K562 (cell line): ENCODE measurements around the gene TAF8. TPM values are rescaled to one million over a fixed set of nuclear protein-coding genes. Genes with fewer than 3 reads are reported as not detected.

Experiments used
- AFF1 ChIP-seq, 2 experiments: fragments of 450-650 bp; IDR thresholded peaks; 2 replicates each; pipeline ENCODE4 v1.6.1; 2018; ENCODE audit warnings: mild to moderate bottlenecking in 2 of 2, low read depth in 1 of 2; ENCODE audit not compliant: partially characterized antibody in 2 of 2
- GATA2 ChIP-seq: sonication (generic); formaldehyde crosslinking; IDR thresholded peaks from 2 replicates; pipeline ENCODE4 v1.4.0; 2020; ENCODE audit warnings: mild to moderate bottlenecking, missing genetic modification reagents
- LCOR ChIP-seq: sonication (generic); formaldehyde crosslinking; IDR thresholded peaks from 2 replicates; pipeline ENCODE4 v1.8.0; 2022; ENCODE audit warnings: mild to moderate bottlenecking, missing genetic modification reagents
- LEF1 ChIP-seq: fragments of 450-650 bp; IDR thresholded peaks from 2 replicates; pipeline ENCODE4 v1.6.1; 2016; ENCODE audit warnings: mild to moderate bottlenecking
- MAFK ChIP-seq: IDR thresholded peaks from 2 replicates; pipeline ENCODE4 v1.6.1; 2011; ENCODE audit warnings: low read length, improper control_type of control experiment
- NFIC ChIP-seq: fragments of 450-650 bp; IDR thresholded peaks from 2 replicates; pipeline ENCODE4 v1.6.1; 2017; ENCODE audit warnings: mild to moderate bottlenecking, inconsistent platforms
- PPARD ChIP-seq: fragments of 250-450 bp; sonication (Bioruptor Pico); IDR thresholded peaks from 2 replicates; pipeline ENCODE4 v1.8.0; 2022; ENCODE audit warnings: inconsistent platforms, mild to moderate bottlenecking, moderate library complexity
- PTTG1 ChIP-seq: fragments of 450-650 bp; IDR thresholded peaks from 2 replicates; pipeline ENCODE4 v1.6.1; 2016; ENCODE audit warnings: low read depth, mild to moderate bottlenecking, missing genetic modification characterization, missing compliant biosample characterization
- SPI1 ChIP-seq: IDR thresholded peaks from 2 replicates; pipeline ENCODE4 v1.6.1; 2011; ENCODE audit warnings: low read depth, low read length, control low read depth, borderline replicate concordance
- TAF1 ChIP-seq: IDR thresholded peaks from 2 replicates; pipeline ENCODE4 v1.6.1; 2011; ENCODE audit warnings: mild to moderate bottlenecking, low read length, moderate library complexity; ENCODE audit not compliant: insufficient read depth, control insufficient read depth, severe bottlenecking; ENCODE audit errors: extremely low read depth
- THAP7 ChIP-seq: fragments of 250-450 bp; sonication (Bioruptor Pico); IDR thresholded peaks from 2 replicates; pipeline ENCODE4 v1.5.0; 2021
- TOE1 ChIP-seq, 2 experiments: fragments of 450-650 bp in 1 of 2; sonication (generic) in 1 of 2; formaldehyde crosslinking in 1 of 2; IDR thresholded peaks; 2 replicates each; pipeline versions ENCODE4 v1.7.1 to v1.8.0; 2016 to 2022; ENCODE audit warnings: borderline replicate concordance in 2 of 2, mild to moderate bottlenecking in 2 of 2, antibody characterized with exemption in 1 of 2, inconsistent platforms in 1 of 2, low read depth in 1 of 2, missing genetic modification reagents in 1 of 2, moderate library complexity in 1 of 2
- XRCC5 ChIP-seq: fragments of 200-400 bp; formaldehyde crosslinking; IDR thresholded peaks from 2 replicates; pipeline ENCODE4 v1.6.1; 2017; ENCODE audit warnings: low read depth, mild to moderate bottlenecking, low read length
- ZNF274 ChIP-seq: IDR thresholded peaks from 2 replicates; pipeline ENCODE4 v1.6.1; 2011; ENCODE audit warnings: low read depth, mild to moderate bottlenecking, low read length, moderate library complexity, borderline replicate concordance
- ZNF436 ChIP-seq: fragments of 250-450, 450-650 bp; sonication (Bioruptor Pico); formaldehyde crosslinking; IDR thresholded peaks from 2 replicates; pipeline ENCODE4 v1.7.0; 2020; ENCODE audit warnings: mild to moderate bottlenecking
- ZNF699 ChIP-seq: fragments of 250-450 bp; sonication (Bioruptor Pico); IDR thresholded peaks from 2 replicates; pipeline ENCODE4 v1.8.0; 2021; ENCODE audit warnings: mild to moderate bottlenecking, moderate library complexity; ENCODE audit not compliant: insufficient replicate concordance
- polyA plus RNA-seq, 8 experiments: library from polyadenylated mRNA; depleted of rRNA in 4 of 8; stranded (reverse) in 5 of 8; unstranded in 3 of 8; fragments of >200 nt; fragmentation: Nextera tagmentation in 2 of 8; fragmentation: Illumina TruSeq in 1 of 8; extraction: Ambion mirVana in 2 of 8; extraction: Trizol in 1 of 8; gene quantifications; 2 replicates each; pipeline versions ENCODE4 v1.2.1 to v1.2.3, GENCODE V29; 2011 to 2014; ENCODE audit warnings: inconsistent platforms in 1 of 8, missing spikeins in 1 of 8
- total RNA-seq, 7 experiments: library from RNA; depleted of rRNA in 6 of 7; stranded (reverse); fragments of >200 nt in 6 of 7; fragmentation: Illumina TruSeq in 2 of 7; extraction: Trizol in 2 of 7; gene quantifications; 2 replicates each; pipeline versions ENCODE4 v1.2.1 to v1.2.3, GENCODE V29; 2011 to 2021; ENCODE audit warnings: low replicate concordance in 1 of 7
- TF ChIP-seq, protein P1 (sequence below): fragments of 450-650 bp; conservative IDR thresholded peaks from 2 replicates; pipeline ENCODE4 v1.6.1; 2016; ENCODE audit warnings: missing genetic modification characterization, low read depth, mild to moderate bottlenecking, control low read depth, missing compliant biosample characterization
- TF ChIP-seq, protein P2 (sequence below): fragments of 250-450 bp; sonication (Bioruptor Pico); IDR thresholded peaks from 2 replicates; pipeline ENCODE4 v1.5.0; 2020; ENCODE audit warnings: mild to moderate bottlenecking

Gene TAF8
- total and polyA plus RNA-seq, 9 of the 15 experiments (the other 6 are each of a cell fraction or from before 2014, with no cell fraction given): 29.4 to 84.0 (median 52.6) TPM

GRCh38 chr6:42028234-42029061 lies 21.9 kb upstream of the TAF8 start (continued):
- TF ChIP-seq MAFK: peak; percentile 99
- TF ChIP-seq GATA2: peak; percentile 93
- TF ChIP-seq PTTG1 (tag): peak; percentile 44
- 0 out of 2 replicates have a peak, but pooled peaks have one; percentile 51 for TF ChIP-seq ZNF436 (CRISPR knock-in tag)
- peak; percentile 67; the same call in 1 of the 2 replicates for TF ChIP-seq TOE1 (IDR thresholded peaks at IDR 0.05; ENCODE audit: borderline replicate concordance)
- TF ChIP-seq TOE1 (CRISPR knock-in tag; IDR thresholded peaks at IDR 0.05; ENCODE audit: borderline replicate concordance, low read depth): no peak
- no peak; the same call in 1 of the 2 replicates for TF ChIP-seq ZNF274
- TF ChIP-seq, protein P1, sequence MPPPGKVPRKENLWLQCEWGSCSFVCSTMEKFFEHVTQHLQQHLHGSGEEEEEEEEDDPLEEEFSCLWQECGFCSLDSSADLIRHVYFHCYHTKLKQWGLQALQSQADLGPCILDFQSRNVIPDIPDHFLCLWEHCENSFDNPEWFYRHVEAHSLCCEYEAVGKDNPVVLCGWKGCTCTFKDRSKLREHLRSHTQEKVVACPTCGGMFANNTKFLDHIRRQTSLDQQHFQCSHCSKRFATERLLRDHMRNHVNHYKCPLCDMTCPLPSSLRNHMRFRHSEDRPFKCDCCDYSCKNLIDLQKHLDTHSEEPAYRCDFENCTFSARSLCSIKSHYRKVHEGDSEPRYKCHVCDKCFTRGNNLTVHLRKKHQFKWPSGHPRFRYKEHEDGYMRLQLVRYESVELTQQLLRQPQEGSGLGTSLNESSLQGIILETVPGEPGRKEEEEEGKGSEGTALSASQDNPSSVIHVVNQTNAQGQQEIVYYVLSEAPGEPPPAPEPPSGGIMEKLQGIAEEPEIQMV (tag): 0 out of 2 replicates have a peak, but pooled peaks have one; percentile 28
- TF ChIP-seq SPI1: peak; percentile 91
- TF ChIP-seq NFIC: peak; percentile 80
- TF ChIP-seq THAP7 (CRISPR knock-in tag): peak; percentile 75; the same call in 1 of the 2 replicates
- TF ChIP-seq, protein P2, sequence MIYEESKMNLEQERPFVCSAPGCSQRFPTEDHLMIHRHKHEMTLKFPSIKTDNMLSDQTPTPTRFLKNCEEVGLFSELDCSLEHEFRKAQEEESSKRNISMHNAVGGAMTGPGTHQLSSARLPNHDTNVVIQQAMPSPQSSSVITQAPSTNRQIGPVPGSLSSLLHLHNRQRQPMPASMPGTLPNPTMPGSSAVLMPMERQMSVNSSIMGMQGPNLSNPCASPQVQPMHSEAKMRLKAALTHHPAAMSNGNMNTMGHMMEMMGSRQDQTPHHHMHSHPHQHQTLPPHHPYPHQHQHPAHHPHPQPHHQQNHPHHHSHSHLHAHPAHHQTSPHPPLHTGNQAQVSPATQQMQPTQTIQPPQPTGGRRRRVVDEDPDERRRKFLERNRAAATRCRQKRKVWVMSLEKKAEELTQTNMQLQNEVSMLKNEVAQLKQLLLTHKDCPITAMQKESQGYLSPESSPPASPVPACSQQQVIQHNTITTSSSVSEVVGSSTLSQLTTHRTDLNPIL (CRISPR knock-in tag): 0 out of 2 replicates have a peak, but pooled peaks have one; percentile 12
- TF ChIP-seq XRCC5: peak; percentile 91; the same call in 1 of the 2 replicates
- TF ChIP-seq LCOR (CRISPR knock-in tag): peak; percentile 92
- no peak for TF ChIP-seq ZNF699 (CRISPR knock-in tag)
- peak; percentile 71 for TF ChIP-seq TAF1
- TF ChIP-seq AFF1 (IDR thresholded peaks at IDR 0.05; ENCODE audit: low read depth in 1 of 2, partially characterized antibody in 2 of 2): peak in 1 of 2 experiments; percentile 43
- no peak for TF ChIP-seq PPARD
- peak; percentile 92 for TF ChIP-seq LEF1
